ENCODE results near the gene USH1C. TPM values are rescaled to one million over a fixed set of nuclear protein-coding genes. Genes with fewer than 3 reads are reported as not detected.
A peak's percentile ranks its signal among the peaks of the same experiment; 100 is the strongest.

The USH1C gene
- total and polyA plus RNA-seq, 2 of the 4 experiments (the other 2 are of a cell fraction), result not detected

DNA sequence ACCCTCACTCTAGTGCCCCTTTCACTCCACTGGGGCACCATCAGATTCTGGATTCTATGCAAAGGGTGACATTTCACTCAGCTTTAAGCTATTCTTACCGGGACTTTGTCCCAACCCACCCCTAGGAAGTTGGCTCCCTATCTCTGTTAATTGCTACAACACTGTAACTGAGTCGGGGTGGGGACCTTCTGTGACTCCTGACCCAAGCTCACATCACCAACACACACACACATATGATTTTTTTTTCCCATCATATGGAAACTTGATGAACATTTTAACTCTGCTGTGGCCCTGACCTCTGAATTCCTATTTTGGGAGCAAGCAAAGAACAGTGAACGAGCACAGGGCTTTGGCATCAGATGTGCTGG is 16.6 kb downstream of the USH1C start:
- Histone ChIP-seq H4K8ac (ENCODE audit: low read depth in 2 of 2, low read length in 2 of 2) (no peak overlapping the region), H3K27ac (ENCODE audit: insufficient read depth, low read length) (no peak overlapping the region), H2BK20ac (ENCODE audit: low read depth, low read length) (no peak overlapping the region), H4K5ac (ENCODE audit: low read depth, low read length) (no peak overlapping the region), H2BK15ac (ENCODE audit: low read depth, low read length) (no peak overlapping the region), H3K4me1 (ENCODE audit: control insufficient read depth, insufficient read depth, low read length) (no peaks in the 10 kb centered on the region), H3K4me2 (ENCODE audit: low read depth, low read length) (no peak overlapping the region), H3K56ac (ENCODE audit: extremely low read depth, insufficient read depth, low read length) (no peak overlapping the region), H3K36me3 (ENCODE audit: control insufficient read depth, insufficient read depth, low read length) (no peaks in the 10 kb centered on the region), H3K23ac (ENCODE audit: low read depth, low read length) (no peak overlapping the region), H2AK9ac (replicated peaks; ENCODE audit: low read depth, low read length, poor library complexity) (no peak overlapping the region), H3K18ac (ENCODE audit: low read depth, low read length) (no peak overlapping the region), H4K20me1 (ENCODE audit: insufficient read depth, low read length) (no peaks in the 10 kb centered on the region), H4K91ac (ENCODE audit: insufficient read depth, low read depth, low read length) (no peak overlapping the region), H3K79me1 (ENCODE audit: low read depth in 1 of 2, low read length in 2 of 2) (no peaks in the 10 kb centered on the region), H3K9ac (ENCODE audit: low read depth, low read length) (no peak overlapping the region), H3K4me3 (ENCODE audit: insufficient read depth, low read depth, low read length) (no peak overlapping the region), H2BK5ac (ENCODE audit: low read depth, low read length, poor library complexity, severe bottlenecking) (no peak overlapping the region), H3K14ac (replicated peaks; ENCODE audit: low read depth, low read length) (no peak overlapping the region), H2AK5ac (ENCODE audit: low read depth, low read length) (no peak overlapping the region), H3K27me3 (ENCODE audit: control insufficient read depth, insufficient read depth, low read length) (peaks cover 11% of the 10 kb centered on the region; the same call in 1 of the 2 replicates), H3K9me3 (ENCODE audit: control insufficient read depth, insufficient read depth, low read length) (no peaks in the 10 kb centered on the region), H2BK120ac (ENCODE audit: low read depth, low read length) (no peak overlapping the region), H2AFZ (replicated peaks; ENCODE audit: low read length, poor library complexity) (peak overlapping the region; percentile 33), H3K9me1 (ENCODE audit: insufficient read depth, low read length) (no peaks in the 10 kb centered on the region), H3K4ac (ENCODE audit: low read depth, low read length) (no peak overlapping the region)
- dilution Hi-C loops (cut with HindIII; ENCODE audit: low sequenced_read_pairs, unreplicated experiment) (no loop called here), intact Hi-C loops (cut with micrococcal nuclease) (no loop called here), in situ Hi-C loops (cut with MboI; ENCODE audit: low sequenced_read_pairs) (no loop called here)
- ChIA-PET CTCF (interaction anchor here (0.8 to 2.0 kb wide), 9 partner anchors 8 to 707 kb away, joined by 3 to 8 read pairs (median 4); no protein-coding TSS in a partner anchor), POLR2A (ENCODE audit: unreplicated experiment) (no interaction called here)
- no peak for TF ChIP-seq RCOR1 (IDR thresholded peaks at IDR 0.05; ENCODE audit: insufficient replicate concordance, low read length)
- TF ChIP-seq RFX5 (IDR thresholded peaks at IDR 0.05; ENCODE audit: low read depth, low read length), result no peak
- TF ChIP-seq, protein P1, sequence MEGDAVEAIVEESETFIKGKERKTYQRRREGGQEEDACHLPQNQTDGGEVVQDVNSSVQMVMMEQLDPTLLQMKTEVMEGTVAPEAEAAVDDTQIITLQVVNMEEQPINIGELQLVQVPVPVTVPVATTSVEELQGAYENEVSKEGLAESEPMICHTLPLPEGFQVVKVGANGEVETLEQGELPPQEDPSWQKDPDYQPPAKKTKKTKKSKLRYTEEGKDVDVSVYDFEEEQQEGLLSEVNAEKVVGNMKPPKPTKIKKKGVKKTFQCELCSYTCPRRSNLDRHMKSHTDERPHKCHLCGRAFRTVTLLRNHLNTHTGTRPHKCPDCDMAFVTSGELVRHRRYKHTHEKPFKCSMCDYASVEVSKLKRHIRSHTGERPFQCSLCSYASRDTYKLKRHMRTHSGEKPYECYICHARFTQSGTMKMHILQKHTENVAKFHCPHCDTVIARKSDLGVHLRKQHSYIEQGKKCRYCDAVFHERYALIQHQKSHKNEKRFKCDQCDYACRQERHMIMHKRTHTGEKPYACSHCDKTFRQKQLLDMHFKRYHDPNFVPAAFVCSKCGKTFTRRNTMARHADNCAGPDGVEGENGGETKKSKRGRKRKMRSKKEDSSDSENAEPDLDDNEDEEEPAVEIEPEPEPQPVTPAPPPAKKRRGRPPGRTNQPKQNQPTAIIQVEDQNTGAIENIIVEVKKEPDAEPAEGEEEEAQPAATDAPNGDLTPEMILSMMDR (conservative IDR thresholded peaks at IDR 0.05; ENCODE audit: low read depth, low read length), result no peak
- no peak for TF ChIP-seq MAZ (IDR thresholded peaks at IDR 0.05; ENCODE audit: borderline replicate concordance, low read depth, low read length)
- TF ChIP-seq MXI1 (IDR thresholded peaks at IDR 0.05; ENCODE audit: borderline replicate concordance, low read depth, low read length), result no peak
- no peak for TF ChIP-seq SMC3 (IDR thresholded peaks at IDR 0.05; ENCODE audit: low read depth, low read length)
- no peak for TF ChIP-seq FOS (IDR thresholded peaks at IDR 0.05; ENCODE audit: low read depth, low read length)
- TF ChIP-seq CEBPB (IDR thresholded peaks at IDR 0.05; ENCODE audit: low read depth, low read length), result no peak
- ATAC-seq (ENCODE audit: low read depth), result no peak
- no TSS peak for BruUV-seq (replicated peaks)
- DNase-seq, result no peak
- 17% methylated on average over 1 of the region's 3 CpGs; no CpG with 5 or more reads in 1 of the 2 experiments for WGBS, 2 experiments (ENCODE audit: extremely low coverage in 2 of 2, insufficient read length in 1 of 2)

All from IMR-90 (cell line).